GM21423 (cell line): Measurements from ENCODE around the gene SESTD1.
A peak's percentile ranks its signal among the peaks of the same experiment; 100 is the strongest.
"Not testable (repeated sequence)": the region's sequence is repeated elsewhere in the genome, so short reads cannot be mapped to it uniquely, and the experiment has no call there.

Source experiments
- ATAC-seq: cut with Tn5 transposase; IDR thresholded peaks from one replicate; pipeline ENCODE4 v1.9.1; 2021; ENCODE audit warnings: mild to moderate bottlenecking, moderate library complexity; ENCODE audit not compliant: unreplicated experiment

Gene SESTD1

GRCh38 chr2:179239838-179240237 lies 24.8 kb downstream of the SESTD1 start:
- no peak for ATAC-seq

GRCh38 chr2:179239195-179239594 lies 25.4 kb downstream of the SESTD1 start:
- ATAC-seq, result peak; percentile 63

GRCh38 chr2:179238027-179238426 lies 26.6 kb downstream of the SESTD1 start:
- ATAC-seq, result no peak

- ATAC-seq, result no peak
Measured at GRCh38 chr2:179237209-179237946, 27.3 kb downstream of the SESTD1 start.

GRCh38 chr2:179235463-179236108 lies 29.0 kb downstream of the SESTD1 start:
- no peak for ATAC-seq

GRCh38 chr2:179234658-179235240 lies 29.9 kb downstream of the SESTD1 start:
- ATAC-seq, result no peak

GRCh38 chr2:179233626-179234430 lies 30.8 kb downstream of the SESTD1 start:
- no peak for ATAC-seq

GRCh38 chr2:179233083-179233490 lies 31.5 kb downstream of the SESTD1 start:
- no peak for ATAC-seq

GRCh38 chr2:179226961-179227259 lies 37.7 kb downstream of the SESTD1 start:
- no peak for ATAC-seq

- ATAC-seq, result no peak
Measured at GRCh38 chr2:179226203-179226960, 38.2 kb downstream of the SESTD1 start.

- ATAC-seq, result no peak
Measured at GRCh38 chr2:179224361-179224760, 40.3 kb downstream of the SESTD1 start.

- ATAC-seq, result no peak
Measured at GRCh38 chr2:179222076-179222475, 42.6 kb downstream of the SESTD1 start.

- ATAC-seq, result peak; percentile 85
Measured at GRCh38 chr2:179218848-179219594, 45.6 kb downstream of the SESTD1 start.

- not testable (repeated sequence) for ATAC-seq
Measured at GRCh38 chr2:179214671-179215070, 50.0 kb downstream of the SESTD1 start.

- no peak for ATAC-seq
Measured at GRCh38 chr2:179211355-179211754, 53.3 kb downstream of the SESTD1 start.

GRCh38 chr2:179208277-179208676 lies 56.4 kb downstream of the SESTD1 start:
- ATAC-seq, result not testable (repeated sequence)

- no peak for ATAC-seq
Measured at GRCh38 chr2:179207047-179207446, 57.6 kb downstream of the SESTD1 start.

GRCh38 chr2:179201869-179202268 lies 62.8 kb downstream of the SESTD1 start:
- ATAC-seq, result no peak

GRCh38 chr2:179195926-179196590 lies 68.6 kb downstream of the SESTD1 start:
- not testable (repeated sequence) for ATAC-seq
